Measurements from ENCODE around the gene ZDHHC5. TPM values are rescaled to one million over a fixed set of nuclear protein-coding genes. Genes with fewer than 3 reads are reported as not detected.
"Not testable (repeated sequence)": the region's sequence is repeated elsewhere in the genome, so short reads cannot be mapped to it uniquely, and the experiment has no call there.

ZDHHC5 gene
- total and polyA plus RNA-seq, 2 donors from 2014 or later = 28.3 to 90.2 TPM

DNA sequence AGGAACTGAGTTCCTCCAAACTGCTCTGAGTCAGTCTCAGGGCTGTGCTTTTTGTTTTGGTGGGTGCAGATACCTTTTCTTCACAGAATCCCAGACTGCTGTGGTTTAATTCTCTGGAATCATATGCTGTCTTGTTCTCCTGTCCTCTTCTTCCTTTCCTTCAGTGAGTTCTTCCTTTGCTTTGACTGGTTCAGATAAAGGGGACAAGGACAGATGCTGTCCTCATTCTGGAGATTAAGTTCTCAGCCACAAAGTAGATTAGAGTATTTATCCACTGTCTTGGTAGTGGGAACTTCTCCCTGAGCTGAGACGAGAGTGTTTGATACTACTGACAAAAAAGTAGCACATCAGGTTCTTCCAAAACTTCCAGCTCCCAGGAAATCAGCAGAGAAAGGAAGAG, 13.3 kb downstream of the ZDHHC5 start:
- no peak for TF ChIP-seq CTCF (IDR thresholded peaks at IDR 0.05; ENCODE audit: borderline replicate concordance, extremely low read depth, insufficient read depth)
- Histone ChIP-seq H3K4me1 (ENCODE audit: control insufficient read depth in 2 of 3, insufficient read depth in 2 of 3, low read depth in 1 of 3, low read length in 3 of 3) (peaks cover 0 to 4% (median 0%) of the 10 kb centered on the region in 3 donors), H3K27ac (ENCODE audit: low read depth in 2 of 2, low read length in 2 of 2) (no peak overlapping the region), H3K4me3 (ENCODE audit: low read length in 3 of 3) (no peak overlapping the region), H3K9ac (ENCODE audit: low read length in 3 of 3) (no peak overlapping the region), H3K27me3 (ENCODE audit: control insufficient read depth, insufficient read depth, low read length) (no peaks in the 10 kb centered on the region), H3K36me3 (ENCODE audit: control insufficient read depth in 2 of 3, insufficient read depth in 3 of 3, low read length in 3 of 3) (peaks cover 2 to 25% (median 23%) of the 10 kb centered on the region in 3 donors), H3K9me3 (ENCODE audit: control insufficient read depth in 2 of 3, insufficient read depth in 1 of 3, low read length in 3 of 3) (no peaks in the 10 kb centered on the region)
- intact Hi-C loops (cut with DNase I) = no loop called here
- FAIRE-seq (no peak), DNase-seq (no peak)

- H3K4me3 ChIP-seq (ENCODE audit: low read length in 3 of 3); FAIRE-seq; H3K27me3 ChIP-seq (ENCODE audit: control insufficient read depth, insufficient read depth, low read length); DNase-seq; H3K4me1 ChIP-seq (ENCODE audit: control insufficient read depth in 2 of 3, insufficient read depth in 2 of 3, low read depth in 1 of 3, low read length in 3 of 3); intact Hi-C loops (cut with DNase I); H3K9ac ChIP-seq (ENCODE audit: low read length in 3 of 3); H3K27ac ChIP-seq (ENCODE audit: low read depth in 2 of 2, low read length in 2 of 2); H3K9me3 ChIP-seq (ENCODE audit: control insufficient read depth in 2 of 3, insufficient read depth in 1 of 3, low read length in 3 of 3): not testable (repeated sequence)
- peaks cover 12 to 51% (median 35%) of the 10 kb centered on the region in 3 donors for H3K36me3 ChIP-seq (ENCODE audit: control insufficient read depth in 2 of 3, insufficient read depth in 3 of 3, low read length in 3 of 3)
These were observed 22.6 kb downstream of the ZDHHC5 start for GRCh38 chr11:57690474-57690873.

DNA sequence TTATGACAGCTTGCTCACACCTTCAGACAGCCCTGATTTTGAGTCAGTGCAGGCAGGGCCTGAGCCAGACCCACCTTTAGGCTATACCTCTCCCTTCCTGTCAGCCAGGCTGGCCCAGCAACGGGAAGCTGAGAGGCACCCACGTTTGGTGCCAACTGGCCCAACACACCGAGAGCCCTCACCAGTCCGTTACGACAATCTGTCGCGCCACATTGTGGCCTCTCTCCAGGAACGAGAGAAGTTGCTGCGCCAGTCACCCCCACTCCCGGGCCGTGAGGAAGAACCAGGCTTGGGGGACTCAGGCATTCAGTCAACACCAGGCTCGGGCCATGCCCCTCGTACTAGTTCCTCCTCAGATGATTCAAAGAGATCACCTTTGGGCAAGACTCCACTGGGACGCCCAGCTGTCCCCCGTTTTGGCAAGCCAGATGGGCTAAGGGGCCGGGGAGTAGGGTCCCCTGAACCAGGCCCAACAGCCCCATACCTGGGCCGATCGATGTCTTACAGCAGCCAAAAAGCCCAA, 31.0 kb downstream of the ZDHHC5 start:
- Histone ChIP-seq H3K9ac (ENCODE audit: low read length in 3 of 3) (no peak overlapping the region), H3K4me3 (ENCODE audit: low read length in 3 of 3) (no peak overlapping the region), H3K36me3 (ENCODE audit: control insufficient read depth in 2 of 3, insufficient read depth in 3 of 3, low read length in 3 of 3) (peaks cover 7 to 60% (median 35%) of the 10 kb centered on the region in 3 donors), H3K4me1 (ENCODE audit: control insufficient read depth in 2 of 3, insufficient read depth in 2 of 3, low read depth in 1 of 3, low read length in 3 of 3) (no peaks in the 10 kb centered on the region), H3K27me3 (ENCODE audit: control insufficient read depth, insufficient read depth, low read length) (no peaks in the 10 kb centered on the region), H3K9me3 (ENCODE audit: control insufficient read depth in 2 of 3, insufficient read depth in 1 of 3, low read length in 3 of 3) (no peaks in the 10 kb centered on the region), H3K27ac (ENCODE audit: low read depth in 2 of 2, low read length in 2 of 2) (no peak overlapping the region)
- intact Hi-C loops (cut with DNase I) = no loop called here
- no peak for TF ChIP-seq CTCF (IDR thresholded peaks at IDR 0.05; ENCODE audit: borderline replicate concordance, extremely low read depth, insufficient read depth)
- no peak for DNase-seq
- no peak for FAIRE-seq

DNA sequence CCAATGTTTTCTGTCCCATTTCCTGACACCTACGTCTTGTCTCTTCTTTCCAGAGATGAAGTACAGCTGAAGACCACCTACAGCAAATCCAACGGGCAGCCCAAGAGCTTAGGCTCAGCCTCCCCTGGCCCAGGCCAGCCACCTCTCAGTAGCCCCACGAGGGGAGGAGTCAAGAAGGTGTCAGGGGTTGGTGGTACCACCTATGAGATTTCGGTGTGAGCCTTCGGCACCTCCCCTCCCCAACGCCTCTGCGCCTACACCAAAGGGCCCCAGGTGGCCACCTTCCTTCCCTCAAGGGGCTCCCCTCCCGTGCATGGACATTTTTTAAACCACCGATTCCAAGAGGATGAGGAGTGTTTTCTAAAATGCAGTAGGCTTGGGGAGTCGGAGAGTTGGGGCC, 31.9 kb downstream of the ZDHHC5 start:
- H3K27ac ChIP-seq (ENCODE audit: low read depth in 2 of 2, low read length in 2 of 2) = no peak overlapping the region
- H3K4me1 ChIP-seq (ENCODE audit: control insufficient read depth in 2 of 3, insufficient read depth in 2 of 3, low read depth in 1 of 3, low read length in 3 of 3) = no peaks in the 10 kb centered on the region
- intact Hi-C loops (cut with DNase I) = no loop called here
- H3K27me3 ChIP-seq (ENCODE audit: control insufficient read depth, insufficient read depth, low read length) = no peaks in the 10 kb centered on the region
- no peak for TF ChIP-seq CTCF (IDR thresholded peaks at IDR 0.05; ENCODE audit: borderline replicate concordance, extremely low read depth, insufficient read depth)
- H3K4me3 ChIP-seq (ENCODE audit: low read length in 3 of 3) = no peak overlapping the region
- H3K9me3 ChIP-seq (ENCODE audit: control insufficient read depth in 2 of 3, insufficient read depth in 1 of 3, low read length in 3 of 3) = no peaks in the 10 kb centered on the region
- FAIRE-seq (no peak), DNase-seq (no peak)
- H3K9ac ChIP-seq (ENCODE audit: low read length in 3 of 3) = no peak overlapping the region
- peaks cover 5 to 59% (median 38%) of the 10 kb centered on the region in 3 donors for H3K36me3 ChIP-seq (ENCODE audit: control insufficient read depth in 2 of 3, insufficient read depth in 3 of 3, low read length in 3 of 3)

All from kidney (tissue), 14 donors.